Endothelial cell of umbilical vein (primary cell): ENCODE data around the gene ABTB2. TPM values are rescaled to one million over a fixed set of nuclear protein-coding genes. Genes with fewer than 3 reads are reported as not detected.

Experiments used
- BruUV-seq: library from RNA; stranded (reverse); fragments of 400-500 nt; replicated peaks from 2 replicates; lab custom pipeline; 2021; lab: Mats Ljungman, UMichigan
- CTCF ChIA-PET: fragments of 300-600, 350-600 bp; sonication (Branson Sonifier 250); formaldehyde crosslinking; loops from one replicate; lab custom pipeline; 2021; ENCODE audit warnings: antibody characterized with exemption, inconsistent platforms; lab: Charles Lee
- POLR2A ChIA-PET: fragments of 300-600, 350-600 bp; sonication (Branson Sonifier 250); formaldehyde crosslinking; loops from one replicate; lab custom pipeline; 2021; ENCODE audit warnings: antibody characterized with exemption, inconsistent platforms; lab: Charles Lee
- DNase-seq: peaks from one replicate; pipeline ENCODE4 v3.0.0-alpha.2; 2011; ENCODE audit warnings: low read depth, low spot score
- FAIRE-seq: peaks from 2 replicates; lab custom pipeline; 2011; peaks lifted over from hg19 to GRCh38; lab: Jason Lieb, UNC
- H2AFZ ChIP-seq: 2 replicates; pipeline ENCODE4 v1.6.0; 2012; ENCODE audit warnings: low read depth, low read length, control low read depth, inconsistent platforms
- H3K27ac ChIP-seq: 2 replicates; pipeline ENCODE4 v1.5.1; 2011; ENCODE audit warnings: low read depth, mild to moderate bottlenecking, control low read depth, low read length, moderate library complexity; ENCODE audit not compliant: insufficient read depth
- H3K27me3 ChIP-seq, 2 experiments: 2 replicates each; pipeline versions ENCODE4 v1.6.0 to v1.6.1; 2011; ENCODE audit warnings: low read length in 2 of 2, mixed read lengths in 1 of 2; ENCODE audit not compliant: control insufficient read depth in 2 of 2, insufficient read depth in 2 of 2
- H3K36me3 ChIP-seq, 2 experiments: 2 replicates in 1 of 2; 3 replicates in 1 of 2; pipeline ENCODE4 v1.5.1; 2011; ENCODE audit warnings: low read length in 2 of 2, mild to moderate bottlenecking in 1 of 2, moderate library complexity in 1 of 2; ENCODE audit not compliant: control insufficient read depth in 2 of 2, insufficient read depth in 2 of 2; ENCODE audit errors: extremely low read depth in 1 of 2
- H3K4me1 ChIP-seq: 3 replicates; pipeline ENCODE4 v1.5.1; 2011; ENCODE audit warnings: mild to moderate bottlenecking, low read length; ENCODE audit not compliant: control insufficient read depth, insufficient read depth; ENCODE audit errors: extremely low read depth
- H3K4me2 ChIP-seq: 2 replicates; pipeline ENCODE4 v1.6.1; 2011; ENCODE audit warnings: low read length, control low read depth, mixed read lengths; ENCODE audit not compliant: insufficient read depth
- H3K4me3 ChIP-seq, 3 experiments: fragments of 200-600 bp in 1 of 3; sonication (generic), shearing (Covaris generic) in 1 of 3; replicated peaks in 1 of 3; 2 replicates each; pipeline ENCODE4 v1.5.1; 2011 to 2016; ENCODE audit warnings: control low read depth in 3 of 3, low read length in 3 of 3, mild to moderate bottlenecking in 2 of 3, inconsistent platforms in 1 of 3, low read depth in 1 of 3, moderate library complexity in 1 of 3; ENCODE audit not compliant: insufficient read depth in 1 of 3
- H3K79me2 ChIP-seq: 2 replicates; pipeline ENCODE4 v1.6.0; 2012; ENCODE audit warnings: low read length, inconsistent platforms; ENCODE audit not compliant: control insufficient read depth, insufficient read depth
- H3K9ac ChIP-seq: replicated peaks from 2 replicates; pipeline ENCODE3; 2011; ENCODE audit warnings: low read length, control low read depth; ENCODE audit not compliant: insufficient read depth; ENCODE audit errors: extremely low read depth
- H3K9me1 ChIP-seq: replicated peaks from 3 replicates; pipeline ENCODE4 v1.6.0; 2011; ENCODE audit warnings: mild to moderate bottlenecking, low read length; ENCODE audit not compliant: control insufficient read depth, insufficient read depth; ENCODE audit errors: extremely low read depth
- H3K9me3 ChIP-seq: replicated peaks from 2 replicates; pipeline ENCODE4 v1.5.1; 2012; ENCODE audit warnings: low read length, inconsistent platforms; ENCODE audit not compliant: control insufficient read depth, insufficient read depth
- H4K20me1 ChIP-seq: replicated peaks from 2 replicates; pipeline ENCODE3; 2011; ENCODE audit warnings: mild to moderate bottlenecking, low read length; ENCODE audit not compliant: control insufficient read depth, insufficient read depth; ENCODE audit errors: extremely low read depth
- CTCF ChIP-seq, 2 donors: IDR thresholded peaks; 1 replicate in 1 of 2; 2 replicates in 1 of 2; pipeline ENCODE4 v1.5.1; 2011; ENCODE audit warnings: low read length in 2 of 2, mild to moderate bottlenecking in 2 of 2, moderate library complexity in 2 of 2, control low read depth in 1 of 2, inconsistent platforms in 1 of 2, low read depth in 1 of 2; ENCODE audit not compliant: insufficient read depth in 1 of 2; ENCODE audit errors: extremely low read depth in 1 of 2
- EZH2 ChIP-seq: IDR thresholded peaks from 2 replicates; pipeline ENCODE4 v1.6.1; 2012; ENCODE audit warnings: borderline replicate concordance, low read depth, mild to moderate bottlenecking, moderate library complexity, low read length, inconsistent platforms; ENCODE audit not compliant: severe bottlenecking
- FOS ChIP-seq: IDR thresholded peaks from 2 replicates; pipeline ENCODE4 v1.6.1; 2011; ENCODE audit warnings: mild to moderate bottlenecking, low read length, moderate library complexity, borderline replicate concordance; ENCODE audit not compliant: insufficient read depth
- GATA2 ChIP-seq: IDR thresholded peaks from 2 replicates; pipeline ENCODE4 v1.7.0; 2011; ENCODE audit warnings: low read depth, mild to moderate bottlenecking, moderate library complexity, mixed read lengths, low read length; ENCODE audit not compliant: insufficient read length, insufficient read depth
- JUN ChIP-seq: IDR thresholded peaks from 2 replicates; pipeline ENCODE4 v1.6.1; 2011; ENCODE audit warnings: borderline replicate concordance, low read depth; ENCODE audit not compliant: insufficient read length, insufficient read depth
- MAX ChIP-seq: IDR thresholded peaks from 2 replicates; pipeline ENCODE4 v1.6.1; 2011; ENCODE audit not compliant: insufficient read depth, insufficient read length
- MYC ChIP-seq: IDR thresholded peaks from one replicate; pipeline ENCODE4 v1.6.1; 2011; ENCODE audit warnings: mild to moderate bottlenecking, low read depth, low read length
- POLR2A ChIP-seq: IDR thresholded peaks from 2 replicates; pipeline ENCODE4 v1.6.1; 2012; ENCODE audit warnings: low read depth, mild to moderate bottlenecking, control low read depth, low read length
- POLR2AphosphoS5 ChIP-seq: IDR thresholded peaks from 2 replicates; pipeline ENCODE4 v1.6.1; 2012; ENCODE audit warnings: low read depth, mild to moderate bottlenecking, control low read depth, low read length, moderate library complexity; ENCODE audit not compliant: insufficient read depth
- dilution Hi-C: fragments of 300-500 bp; cut with MboI; formaldehyde crosslinking; loops from one replicate; pipeline ENCODE4 v1.15.0; 2019; ENCODE audit warnings: low sequenced_read_pairs; ENCODE audit not compliant: extremely low pct_ligation_motif_present
- intact Hi-C: fragments of 100-400 bp; cut with micrococcal nuclease; formaldehyde crosslinking; loops from one replicate; pipeline ENCODE4 v1.10.0; 2022
- polyA plus RNA-seq, 4 experiments: library from polyadenylated mRNA; depleted of rRNA in 3 of 4; stranded (reverse) in 3 of 4; unstranded in 1 of 4; fragments of >200 nt; gene quantifications; 2 replicates each; pipeline versions ENCODE4 v1.2.1 to v1.2.3, GENCODE V29; 2011 to 2012; ENCODE audit warnings: missing spikeins in 1 of 4
- total RNA-seq: library from RNA; stranded (reverse); gene quantifications from 2 replicates; pipeline ENCODE4 v1.2.3, GENCODE V29; 2021

The ABTB2 gene
- total and polyA plus RNA-seq, 2 donors (not counting 3 experiments of a cell fraction or from before 2014, with no cell fraction given): 0.11 to 0.14 TPM

- no TSS peak for BruUV-seq
Observed at GRCh38 chr11:34182921-34183685, 174.7 kb downstream of the ABTB2 start.

More at GRCh38 chr11:34182921-34183685, 174.7 kb downstream of the ABTB2 start:
- CTCF ChIA-PET: interaction anchor here (1.8 kb wide), 1 partner anchor 9 kb away, joined by 12 read pairs; no protein-coding TSS in a partner anchor
- no peak for DNase-seq
- FAIRE-seq: no peak
- intact Hi-C loops (no loop called here), dilution Hi-C loops (no loop called here)
- H3K9me1 ChIP-seq: no peaks in the 10 kb centered on the region
- POLR2A ChIA-PET: no interaction called here
- no peaks in the 10 kb centered on the region for H3K4me1 ChIP-seq
- H3K27ac ChIP-seq: no peak overlapping the region
- no peak overlapping the region for H3K9ac ChIP-seq
- H3K79me2 ChIP-seq: no peaks in the 10 kb centered on the region
- no peaks in the 10 kb centered on the region for H4K20me1 ChIP-seq
- peaks cover under 1 to 2% of the 10 kb centered on the region in 2 experiments for H3K27me3 ChIP-seq
- TF ChIP-seq POLR2AphosphoS5 (no peak), EZH2 (no peak), MAX (no peak), FOS (no peak), POLR2A (no peak), JUN (no peak), CTCF (IDR thresholded peaks at IDR 0.05; ENCODE audit: extremely low read depth in 1 of 2, insufficient read depth in 1 of 2, low read depth in 1 of 2, low read length in 2 of 2) (no peak), GATA2 (no peak), MYC (no peak)
- H3K36me3 ChIP-seq: no peaks in the 10 kb centered on the region
- H3K4me2 ChIP-seq: no peak overlapping the region
- H3K9me3 ChIP-seq: no peaks in the 10 kb centered on the region
- H2AFZ ChIP-seq: no peak overlapping the region
- H3K4me3 ChIP-seq: no peak overlapping the region
